ENCODE measurements around the gene ANO3.
A peak's percentile ranks its signal among the peaks of the same experiment; 100 is the strongest.

The ANO3 gene

GRCh38 chr11:26324270-26324669 is 7.7 kb upstream of the ANO3 start:
- H3K4me3 ChIP-seq (ENCODE audit: low read depth, low read length): no peak overlapping the region
- H3K9ac ChIP-seq (ENCODE audit: low read depth, low read length): no peak overlapping the region
- H3K36me3 ChIP-seq (ENCODE audit: control insufficient read depth, insufficient read depth, low read length): no peaks in the 10 kb centered on the region
- no peaks in the 10 kb centered on the region for H3K4me1 ChIP-seq (ENCODE audit: control insufficient read depth, insufficient read depth, low read length)
- no peaks in the 10 kb centered on the region for H3K9me3 ChIP-seq (ENCODE audit: control insufficient read depth, insufficient read depth, low read length)
- no peaks in the 10 kb centered on the region for H3K27me3 ChIP-seq (ENCODE audit: control insufficient read depth, insufficient read depth, low read length)

GRCh38 chr11:26326793-26327400 is 5.0 kb upstream of the ANO3 start:
- Histone ChIP-seq H3K9ac (ENCODE audit: low read depth, low read length) (no peak overlapping the region), H3K27me3 (ENCODE audit: control insufficient read depth, insufficient read depth, low read length) (no peaks in the 10 kb centered on the region)

GRCh38 chr11:26329206-26329605 is 2.7 kb upstream of the ANO3 start:
- Histone ChIP-seq H3K27me3 (ENCODE audit: control insufficient read depth, insufficient read depth, low read length) (peaks cover 6% of the 10 kb centered on the region), H3K4me1 (ENCODE audit: control insufficient read depth, insufficient read depth, low read length) (no peaks in the 10 kb centered on the region), H3K36me3 (ENCODE audit: control insufficient read depth, insufficient read depth, low read length) (no peaks in the 10 kb centered on the region), H3K9me3 (ENCODE audit: control insufficient read depth, insufficient read depth, low read length) (no peaks in the 10 kb centered on the region), H3K4me3 (ENCODE audit: low read depth, low read length) (no peak overlapping the region), H3K9ac (ENCODE audit: low read depth, low read length) (no peak overlapping the region)

More at GRCh38 chr11:26326793-26327400, 5.0 kb upstream of the ANO3 start:
- no peaks in the 10 kb centered on the region for H3K36me3 ChIP-seq (ENCODE audit: control insufficient read depth, insufficient read depth, low read length)
- H3K4me3 ChIP-seq (ENCODE audit: low read depth, low read length): no peak overlapping the region
- no peaks in the 10 kb centered on the region for H3K4me1 ChIP-seq (ENCODE audit: control insufficient read depth, insufficient read depth, low read length)
- H3K9me3 ChIP-seq (ENCODE audit: control insufficient read depth, insufficient read depth, low read length): no peaks in the 10 kb centered on the region

GRCh38 chr11:26330262-26330661 is 1.7 kb upstream of the ANO3 start:
- Histone ChIP-seq H3K36me3 (ENCODE audit: control insufficient read depth, insufficient read depth, low read length) (no peaks in the 10 kb centered on the region), H3K4me1 (ENCODE audit: control insufficient read depth, insufficient read depth, low read length) (no peaks in the 10 kb centered on the region), H3K4me3 (ENCODE audit: low read depth, low read length) (no peak overlapping the region), H3K9ac (ENCODE audit: low read depth, low read length) (no peak overlapping the region), H3K9me3 (ENCODE audit: control insufficient read depth, insufficient read depth, low read length) (no peaks in the 10 kb centered on the region), H3K27me3 (ENCODE audit: control insufficient read depth, insufficient read depth, low read length) (peaks cover 6% of the 10 kb centered on the region)

- H3K4me1 ChIP-seq (ENCODE audit: control insufficient read depth, insufficient read depth, low read length): no peaks in the 10 kb centered on the region
- H3K27me3 ChIP-seq (ENCODE audit: control insufficient read depth, insufficient read depth, low read length): peaks cover 6% of the 10 kb centered on the region
- H3K4me3 ChIP-seq (ENCODE audit: low read depth, low read length): peak overlapping the region; percentile 73
- no peaks in the 10 kb centered on the region for H3K36me3 ChIP-seq (ENCODE audit: control insufficient read depth, insufficient read depth, low read length)
- H3K9me3 ChIP-seq (ENCODE audit: control insufficient read depth, insufficient read depth, low read length): no peaks in the 10 kb centered on the region
- no peak overlapping the region for H3K9ac ChIP-seq (ENCODE audit: low read depth, low read length)
Observed at GRCh38 chr11:26332572-26332915, 614 bp downstream of the ANO3 start.

- no peaks in the 10 kb centered on the region for H3K36me3 ChIP-seq (ENCODE audit: control insufficient read depth, insufficient read depth, low read length)
- no peak overlapping the region for H3K9ac ChIP-seq (ENCODE audit: low read depth, low read length)
- H3K9me3 ChIP-seq (ENCODE audit: control insufficient read depth, insufficient read depth, low read length): no peaks in the 10 kb centered on the region
- no peaks in the 10 kb centered on the region for H3K4me1 ChIP-seq (ENCODE audit: control insufficient read depth, insufficient read depth, low read length)
- peaks cover 6% of the 10 kb centered on the region for H3K27me3 ChIP-seq (ENCODE audit: control insufficient read depth, insufficient read depth, low read length)
- no peak overlapping the region for H3K4me3 ChIP-seq (ENCODE audit: low read depth, low read length)
Observed at GRCh38 chr11:26333906-26334305, 2.0 kb downstream of the ANO3 start.

- Histone ChIP-seq H3K9ac (ENCODE audit: low read depth, low read length) (no peak overlapping the region), H3K36me3 (ENCODE audit: control insufficient read depth, insufficient read depth, low read length) (no peaks in the 10 kb centered on the region), H3K27me3 (ENCODE audit: control insufficient read depth, insufficient read depth, low read length) (peaks cover 6% of the 10 kb centered on the region), H3K4me1 (ENCODE audit: control insufficient read depth, insufficient read depth, low read length) (no peaks in the 10 kb centered on the region), H3K4me3 (ENCODE audit: low read depth, low read length) (no peak overlapping the region), H3K9me3 (ENCODE audit: control insufficient read depth, insufficient read depth, low read length) (no peaks in the 10 kb centered on the region)
Observed at GRCh38 chr11:26335903-26336302, 4.0 kb downstream of the ANO3 start.

- Histone ChIP-seq H3K4me1 (ENCODE audit: control insufficient read depth, insufficient read depth, low read length) (no peaks in the 10 kb centered on the region), H3K27me3 (ENCODE audit: control insufficient read depth, insufficient read depth, low read length) (no peaks in the 10 kb centered on the region), H3K36me3 (ENCODE audit: control insufficient read depth, insufficient read depth, low read length) (no peaks in the 10 kb centered on the region), H3K4me3 (ENCODE audit: low read depth, low read length) (no peak overlapping the region), H3K9me3 (ENCODE audit: control insufficient read depth, insufficient read depth, low read length) (no peaks in the 10 kb centered on the region), H3K9ac (ENCODE audit: low read depth, low read length) (no peak overlapping the region)
Observed at GRCh38 chr11:26344647-26345046, 12.7 kb downstream of the ANO3 start.

GRCh38 chr11:26348776-26349175 is 16.8 kb downstream of the ANO3 start:
- Histone ChIP-seq H3K9ac (ENCODE audit: low read depth, low read length) (no peak overlapping the region), H3K36me3 (ENCODE audit: control insufficient read depth, insufficient read depth, low read length) (no peaks in the 10 kb centered on the region), H3K4me3 (ENCODE audit: low read depth, low read length) (no peak overlapping the region), H3K4me1 (ENCODE audit: control insufficient read depth, insufficient read depth, low read length) (no peaks in the 10 kb centered on the region), H3K27me3 (ENCODE audit: control insufficient read depth, insufficient read depth, low read length) (no peaks in the 10 kb centered on the region), H3K9me3 (ENCODE audit: control insufficient read depth, insufficient read depth, low read length) (no peaks in the 10 kb centered on the region)

- Histone ChIP-seq H3K9ac (ENCODE audit: low read depth, low read length) (no peak overlapping the region), H3K4me3 (ENCODE audit: low read depth, low read length) (no peak overlapping the region), H3K36me3 (ENCODE audit: control insufficient read depth, insufficient read depth, low read length) (no peaks in the 10 kb centered on the region), H3K27me3 (ENCODE audit: control insufficient read depth, insufficient read depth, low read length) (no peaks in the 10 kb centered on the region), H3K9me3 (ENCODE audit: control insufficient read depth, insufficient read depth, low read length) (no peaks in the 10 kb centered on the region), H3K4me1 (ENCODE audit: control insufficient read depth, insufficient read depth, low read length) (no peaks in the 10 kb centered on the region)
Observed at GRCh38 chr11:26350002-26350401, 18.1 kb downstream of the ANO3 start.

GRCh38 chr11:26353010-26353409 is 21.1 kb downstream of the ANO3 start:
- Histone ChIP-seq H3K4me3 (ENCODE audit: low read depth, low read length) (no peak overlapping the region), H3K27me3 (ENCODE audit: control insufficient read depth, insufficient read depth, low read length) (no peaks in the 10 kb centered on the region), H3K9me3 (ENCODE audit: control insufficient read depth, insufficient read depth, low read length) (no peaks in the 10 kb centered on the region), H3K4me1 (ENCODE audit: control insufficient read depth, insufficient read depth, low read length) (no peaks in the 10 kb centered on the region), H3K9ac (ENCODE audit: low read depth, low read length) (no peak overlapping the region), H3K36me3 (ENCODE audit: control insufficient read depth, insufficient read depth, low read length) (no peaks in the 10 kb centered on the region)

- Histone ChIP-seq H3K4me3 (ENCODE audit: low read depth, low read length) (no peak overlapping the region), H3K27me3 (ENCODE audit: control insufficient read depth, insufficient read depth, low read length) (no peaks in the 10 kb centered on the region), H3K4me1 (ENCODE audit: control insufficient read depth, insufficient read depth, low read length) (no peaks in the 10 kb centered on the region), H3K9me3 (ENCODE audit: control insufficient read depth, insufficient read depth, low read length) (no peaks in the 10 kb centered on the region), H3K9ac (ENCODE audit: low read depth, low read length) (no peak overlapping the region), H3K36me3 (ENCODE audit: control insufficient read depth, insufficient read depth, low read length) (no peaks in the 10 kb centered on the region)
Observed at GRCh38 chr11:26359055-26359454, 27.1 kb downstream of the ANO3 start.

All from iPS-15b (cell line).